Tibial nerve (tissue), 4 donors: ENCODE data around the gene SLC23A2. TPM values are rescaled to one million over a fixed set of nuclear protein-coding genes. Genes with fewer than 3 reads are reported as not detected.

ENCODE experiments used
- DNase-seq, 2 donors: peaks; one replicate each; pipeline ENCODE4 v3.0.0-alpha.2; 2019; ENCODE audit warnings: low spot score in 2 of 2
- H3K27ac ChIP-seq, 4 donors: fragments of 200-600 bp; sonication (generic) in 3 of 4; one replicate each; pipeline ENCODE4 v1.5.1; 2017 to 2019; ENCODE audit warnings: mild to moderate bottlenecking in 1 of 4
- H3K27me3 ChIP-seq, 2 donors: fragments of 200-600 bp; sonication (generic) in 1 of 2; one replicate each; pipeline versions ENCODE4 v1.5.1 to v1.6.0; 2017 to 2019
- H3K36me3 ChIP-seq, 3 donors: fragments of 200-600 bp; sonication (generic); one replicate each; pipeline ENCODE4 v1.5.1; 2018 to 2019
- H3K4me1 ChIP-seq, 4 donors: fragments of 200-600 bp; sonication (generic) in 3 of 4; one replicate each; pipeline ENCODE4 v1.5.1; 2017 to 2019
- H3K4me3 ChIP-seq, 4 donors: fragments of 200-600 bp; sonication (generic) in 3 of 4; one replicate each; pipeline ENCODE4 v1.5.1; 2017 to 2019; ENCODE audit warnings: mild to moderate bottlenecking in 1 of 4, moderate library complexity in 1 of 4
- H3K9me3 ChIP-seq, 4 donors: fragments of 200-600 bp; sonication (generic) in 3 of 4; one replicate each; pipeline ENCODE4 v1.5.1; 2017 to 2019
- EP300 ChIP-seq, 2 donors: sonication (generic); formaldehyde crosslinking; IDR thresholded peaks; one replicate each; pipeline ENCODE4 v1.6.1; 2017; ENCODE audit warnings: antibody characterized with exemption in 2 of 2, mild to moderate bottlenecking in 1 of 2
- POLR2A ChIP-seq, 2 donors: fragments of 450-650 bp; IDR thresholded peaks; one replicate each; pipeline ENCODE4 v1.6.1; 2017; ENCODE audit warnings: antibody characterized with exemption in 2 of 2, mild to moderate bottlenecking in 2 of 2, moderate library complexity in 2 of 2
- WGBS, 2 donors: methylation state at CpG; one replicate each; pipeline ENCODE4 v1.1.5; 2018; 5-methylcytosine and 5-hydroxymethylcytosine counted together
- total RNA-seq, 4 donors: library from RNA; depleted of rRNA; stranded (reverse); fragments of >200 nt; gene quantifications; one replicate each; pipeline ENCODE4 v1.1.0, GENCODE V29; 2016
- TF ChIP-seq, protein P1 (sequence below), 5 experiments: fragments of 200-600 bp in 3 of 5; fragments of 450-650 bp in 2 of 5; sonication (generic) in 3 of 5; IDR thresholded peaks; one replicate each; pipeline ENCODE4 v1.5.1; 2016 to 2019; ENCODE audit warnings: antibody characterized with exemption in 5 of 5, mild to moderate bottlenecking in 3 of 5, moderate library complexity in 2 of 5

SLC23A2 gene
- total RNA-seq, 4 donors from 2014 or later, result 30.6 to 48.5 (median 40.6) TPM

DNA sequence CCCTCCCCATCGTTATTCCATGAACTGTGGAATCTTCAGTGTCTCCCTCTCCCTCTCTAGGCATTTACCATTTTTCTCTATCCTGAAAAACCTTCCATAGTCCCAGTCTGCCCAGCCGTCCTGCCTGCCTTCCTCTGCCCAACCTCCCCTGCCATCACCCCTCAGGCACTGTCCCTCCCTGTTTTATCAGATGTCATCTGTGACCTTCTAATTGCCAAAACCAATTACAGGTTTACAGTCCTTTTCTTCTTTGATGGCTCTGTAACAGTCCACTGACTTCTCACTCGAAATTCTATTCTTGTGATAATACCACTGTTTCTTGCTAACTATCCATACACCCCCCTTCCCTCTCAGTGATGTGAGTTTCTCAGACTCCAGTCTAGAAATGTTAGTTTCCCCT, 2.3 kb upstream of the SLC23A2 start:
- H3K27ac ChIP-seq, result no peak overlapping the region
- TF ChIP-seq POLR2A (IDR thresholded peaks at IDR 0.05), result no peak
- TF ChIP-seq EP300 (IDR thresholded peaks at IDR 0.05), result no peak
- TF ChIP-seq, protein P1, sequence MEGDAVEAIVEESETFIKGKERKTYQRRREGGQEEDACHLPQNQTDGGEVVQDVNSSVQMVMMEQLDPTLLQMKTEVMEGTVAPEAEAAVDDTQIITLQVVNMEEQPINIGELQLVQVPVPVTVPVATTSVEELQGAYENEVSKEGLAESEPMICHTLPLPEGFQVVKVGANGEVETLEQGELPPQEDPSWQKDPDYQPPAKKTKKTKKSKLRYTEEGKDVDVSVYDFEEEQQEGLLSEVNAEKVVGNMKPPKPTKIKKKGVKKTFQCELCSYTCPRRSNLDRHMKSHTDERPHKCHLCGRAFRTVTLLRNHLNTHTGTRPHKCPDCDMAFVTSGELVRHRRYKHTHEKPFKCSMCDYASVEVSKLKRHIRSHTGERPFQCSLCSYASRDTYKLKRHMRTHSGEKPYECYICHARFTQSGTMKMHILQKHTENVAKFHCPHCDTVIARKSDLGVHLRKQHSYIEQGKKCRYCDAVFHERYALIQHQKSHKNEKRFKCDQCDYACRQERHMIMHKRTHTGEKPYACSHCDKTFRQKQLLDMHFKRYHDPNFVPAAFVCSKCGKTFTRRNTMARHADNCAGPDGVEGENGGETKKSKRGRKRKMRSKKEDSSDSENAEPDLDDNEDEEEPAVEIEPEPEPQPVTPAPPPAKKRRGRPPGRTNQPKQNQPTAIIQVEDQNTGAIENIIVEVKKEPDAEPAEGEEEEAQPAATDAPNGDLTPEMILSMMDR (IDR thresholded peaks at IDR 0.05), result no peak
- DNase-seq, result no peak
- WGBS, 2 donors, result 45 to 56% methylated on average over 3 of the region's 3 CpGs
- H3K27me3 ChIP-seq, result no peaks in the 10 kb centered on the region
- no peaks in the 10 kb centered on the region for H3K9me3 ChIP-seq
- no peaks in the 10 kb centered on the region for H3K36me3 ChIP-seq
- H3K4me3 ChIP-seq, result no peak overlapping the region
- H3K4me1 ChIP-seq, result peaks cover 0 to 27% (median 6%) of the 10 kb centered on the region in 4 donors

DNA sequence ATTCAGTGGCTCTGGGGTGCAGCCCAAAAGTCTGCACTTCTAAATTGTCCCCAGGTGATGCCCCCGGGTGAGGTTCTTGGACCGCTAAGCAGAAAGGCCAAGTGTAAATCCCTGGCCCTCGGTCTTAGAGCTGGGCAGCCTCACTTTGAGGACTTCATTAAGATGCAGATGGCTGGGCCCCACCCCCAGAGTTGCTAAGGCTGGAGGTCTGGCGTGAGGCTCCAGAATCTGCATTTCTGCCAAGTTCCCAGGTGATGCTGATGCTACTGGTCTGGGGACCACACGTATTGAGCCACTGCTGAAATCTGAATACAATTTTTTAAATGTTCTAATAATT, 735 bp upstream of the SLC23A2 start:
- Histone ChIP-seq H3K27me3 (no peaks in the 10 kb centered on the region), H3K4me1 (peaks cover 0 to 26% (median 8%) of the 10 kb centered on the region in 4 donors), H3K27ac (peak overlapping the region in 1 of 4 donors; percentile 84), H3K4me3 (peak overlapping the region in 2 of 4 donors; percentile 45 to 81), H3K36me3 (no peaks in the 10 kb centered on the region), H3K9me3 (no peaks in the 10 kb centered on the region)
- 19 to 21% methylated on average over 5 of the region's 5 CpGs for WGBS, 2 donors
- no peak for TF ChIP-seq POLR2A (IDR thresholded peaks at IDR 0.05)
- no peak for TF ChIP-seq EP300 (IDR thresholded peaks at IDR 0.05)
- TF ChIP-seq, protein P1 (IDR thresholded peaks at IDR 0.05), result no peak
- no peak for DNase-seq

DNA sequence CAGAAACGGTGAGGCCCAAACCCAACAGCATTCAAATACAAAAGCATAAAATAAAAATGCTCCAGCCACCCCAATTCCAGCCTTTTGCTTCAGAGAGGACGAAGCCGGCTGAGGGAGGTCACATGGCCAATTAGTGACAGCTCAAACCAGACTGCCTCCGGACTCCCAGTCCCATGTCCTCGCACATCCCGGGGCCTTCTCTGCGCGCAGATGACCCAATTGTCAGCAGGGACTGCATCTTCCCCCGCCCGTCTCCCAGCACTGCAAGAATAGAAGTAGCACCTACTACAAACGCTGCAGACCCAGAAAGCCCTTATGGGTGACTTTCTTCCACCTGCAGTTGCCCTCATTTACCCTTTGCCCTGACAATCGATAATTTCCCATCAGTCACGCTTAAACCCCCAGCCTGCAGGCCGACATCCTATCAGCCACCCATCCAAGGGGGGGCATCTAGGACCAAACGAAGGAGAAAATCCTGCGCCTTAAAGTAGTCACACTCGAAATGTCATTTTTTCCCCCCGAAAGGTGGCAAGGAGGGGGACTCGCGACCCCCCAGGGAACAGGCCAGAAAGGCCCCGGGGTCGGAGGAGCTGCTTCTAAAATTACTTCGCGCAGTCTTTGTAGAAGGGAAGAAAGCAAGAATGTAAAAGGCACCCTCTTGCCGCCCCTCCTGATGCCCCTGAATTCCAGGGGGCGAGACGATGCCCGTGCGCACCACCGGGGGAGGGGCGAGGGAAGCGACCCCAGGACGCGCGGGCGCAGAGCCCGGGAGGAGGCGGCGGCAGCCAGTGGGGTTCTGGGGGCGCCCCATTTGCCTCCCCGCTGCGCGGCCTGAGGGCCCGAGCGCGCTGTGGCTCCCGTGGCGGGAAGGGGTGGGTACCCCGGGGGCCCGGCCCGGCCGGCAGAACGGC, 792 bp downstream of the SLC23A2 start:
- H3K36me3 ChIP-seq, result no peaks in the 10 kb centered on the region
- peaks cover 0 to 27% (median 8%) of the 10 kb centered on the region in 4 donors for H3K4me1 ChIP-seq
- no peaks in the 10 kb centered on the region for H3K27me3 ChIP-seq
- 2 to 3% methylated on average over 39 to 52 of the region's 53 CpGs for WGBS, 2 donors
- H3K4me3 ChIP-seq, result peak overlapping the region; percentile 49 to 82 (median 76)
- peak in 1 of 2 donors; percentile 35 for TF ChIP-seq POLR2A (IDR thresholded peaks at IDR 0.05)
- TF ChIP-seq, protein P1 (IDR thresholded peaks at IDR 0.05), result no peak
- TF ChIP-seq EP300 (IDR thresholded peaks at IDR 0.05), result peak in 1 of 2 donors; percentile 38
- DNase-seq, result peak; percentile 34 to 57
- peak overlapping the region; percentile 37 to 84 (median 78) for H3K27ac ChIP-seq
- H3K9me3 ChIP-seq, result no peaks in the 10 kb centered on the region

DNA sequence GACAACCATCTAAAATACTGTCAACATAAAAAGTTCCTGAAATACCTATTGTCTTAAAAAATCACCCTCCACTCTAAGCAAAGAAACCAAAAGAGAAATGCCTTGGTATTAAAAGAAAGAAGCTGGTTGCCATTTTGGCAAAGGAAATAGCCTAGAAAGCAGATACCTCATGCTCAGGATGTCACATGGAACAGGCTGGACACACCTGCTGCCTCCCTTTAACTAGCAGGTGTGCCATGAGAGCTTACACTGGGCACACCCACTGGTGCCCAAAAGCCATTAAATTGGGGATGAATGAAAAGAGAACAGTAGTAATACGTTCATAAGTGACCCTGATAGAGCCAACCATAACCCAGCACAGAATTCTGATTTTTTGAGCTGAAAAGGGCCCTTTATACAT, 1.5 kb downstream of the SLC23A2 start:
- no peak for DNase-seq
- Histone ChIP-seq H3K4me1 (peaks cover 0 to 33% (median 8%) of the 10 kb centered on the region in 4 donors), H3K27me3 (no peaks in the 10 kb centered on the region), H3K9me3 (no peaks in the 10 kb centered on the region), H3K27ac (peak overlapping the region in 3 of 4 donors; percentile 37 to 84 (median 81)), H3K4me3 (peak overlapping the region; percentile 49 to 82 (median 76)), H3K36me3 (no peaks in the 10 kb centered on the region)
- TF ChIP-seq, protein P1 (IDR thresholded peaks at IDR 0.05), result no peak
- TF ChIP-seq EP300 (IDR thresholded peaks at IDR 0.05) (no peak), POLR2A (IDR thresholded peaks at IDR 0.05) (no peak)
- 27 to 53% methylated on average over 1 of the region's 1 CpG for WGBS, 2 donors

DNA sequence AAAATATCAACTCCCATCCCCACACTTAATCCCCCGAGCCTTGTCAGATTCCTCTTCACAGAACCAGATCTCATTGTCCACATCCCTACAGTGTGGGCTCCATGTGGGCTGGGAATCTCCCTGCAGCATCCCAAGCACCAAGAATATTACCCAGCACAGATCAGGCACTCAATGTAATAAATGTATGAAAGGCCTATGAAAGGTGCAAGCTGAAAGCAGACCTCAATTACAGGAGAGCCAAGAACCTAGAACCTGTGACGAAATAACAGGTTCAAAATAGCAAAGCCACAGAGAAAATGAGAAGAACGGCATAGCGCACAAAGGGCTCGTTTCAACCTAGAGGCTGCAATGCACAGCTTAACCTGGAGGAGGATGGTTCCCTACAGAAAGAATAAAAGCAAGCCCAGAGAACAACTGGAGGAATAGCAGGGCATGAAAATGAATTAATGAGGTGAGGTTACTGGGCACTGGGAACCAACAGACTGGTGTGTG, 3.1 kb downstream of the SLC23A2 start:
- Histone ChIP-seq H3K9me3 (no peaks in the 10 kb centered on the region), H3K27ac (peak overlapping the region in 2 of 4 donors; percentile 21 to 25), H3K4me1 (peaks cover 0 to 37% (median 8%) of the 10 kb centered on the region in 4 donors), H3K27me3 (no peaks in the 10 kb centered on the region), H3K4me3 (no peak overlapping the region), H3K36me3 (no peaks in the 10 kb centered on the region)
- TF ChIP-seq, protein P1 (IDR thresholded peaks at IDR 0.05), result peak in 1 of 5 experiments; percentile 25
- no peak for TF ChIP-seq POLR2A (IDR thresholded peaks at IDR 0.05)
- 68 to 71% methylated on average over 5 of the region's 5 CpGs for WGBS, 2 donors
- DNase-seq, result no peak
